ENCODE results near the gene INPP5F. TPM values are rescaled to one million over a fixed set of nuclear protein-coding genes. Genes with fewer than 3 reads are reported as not detected.

The INPP5F gene
- polyA plus RNA-seq, 12 donors = 15.7 to 28.5 (median 20.8) TPM; not detected in 1

DNA sequence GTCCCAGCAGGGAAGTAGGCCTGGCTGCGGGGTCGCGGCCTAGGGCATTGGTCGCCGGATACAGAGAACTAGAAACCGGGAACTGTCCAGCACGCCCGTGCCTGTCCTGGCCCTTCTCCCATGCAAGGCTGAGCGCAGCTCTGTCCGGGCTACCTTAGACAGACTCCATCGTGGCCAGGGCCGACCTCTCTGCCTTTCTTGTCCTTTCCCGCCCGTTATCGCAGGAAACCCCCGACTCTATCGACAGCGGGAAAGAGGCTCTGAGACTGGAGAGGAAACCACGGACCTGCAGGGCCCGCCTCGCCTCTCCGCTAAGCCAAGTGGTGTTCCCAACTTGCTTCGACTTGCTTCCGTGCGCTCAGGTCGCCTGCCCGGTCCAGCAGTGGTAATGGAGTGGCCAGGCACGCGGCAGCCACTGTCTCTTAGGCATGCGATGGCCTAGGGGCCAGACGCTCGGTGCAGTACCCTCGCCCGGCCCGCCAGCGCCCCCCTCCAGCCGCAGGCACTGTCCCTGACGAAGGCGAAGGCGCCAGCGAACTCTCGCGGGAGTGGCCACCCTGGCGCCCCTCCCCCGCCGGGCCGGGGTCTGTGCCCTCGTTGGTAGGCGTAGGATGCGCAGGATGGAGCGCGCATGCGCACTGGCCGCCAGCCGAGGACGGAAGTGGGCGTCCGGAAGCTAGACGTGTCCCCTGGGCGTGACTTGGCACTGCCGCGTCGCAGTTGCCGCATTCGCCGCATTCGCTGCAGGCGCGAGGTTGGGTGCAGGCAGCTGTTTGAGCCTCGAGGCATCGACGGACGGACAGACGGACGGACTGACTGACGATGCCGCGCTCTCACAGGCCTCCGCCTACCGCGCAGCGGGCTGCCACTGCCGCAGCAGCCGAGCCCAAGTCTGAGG lies 92.4 kb downstream of the INPP5F start:
- DNase-seq = peak; percentile 78

DNA sequence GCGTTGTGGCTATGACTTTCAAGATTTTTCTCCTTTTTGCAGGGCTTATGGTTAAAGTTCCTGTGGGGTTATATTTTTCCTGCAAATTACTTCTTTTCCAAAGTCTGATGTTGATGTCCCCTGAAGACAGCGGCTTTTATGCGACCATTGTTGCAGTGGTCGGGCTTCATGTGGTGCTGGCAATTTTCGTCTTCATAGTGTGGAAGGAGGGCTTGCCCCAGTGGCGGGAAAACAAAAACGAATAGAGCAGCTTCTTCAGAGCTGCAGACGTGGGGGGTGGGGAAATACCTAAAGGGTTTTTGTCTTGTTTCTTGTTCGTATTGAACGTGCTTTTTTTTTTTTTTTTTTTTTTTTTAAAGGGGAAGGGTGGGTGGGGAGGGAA lies 93.0 kb downstream of the INPP5F start:
- DNase-seq = no peak

DNA sequence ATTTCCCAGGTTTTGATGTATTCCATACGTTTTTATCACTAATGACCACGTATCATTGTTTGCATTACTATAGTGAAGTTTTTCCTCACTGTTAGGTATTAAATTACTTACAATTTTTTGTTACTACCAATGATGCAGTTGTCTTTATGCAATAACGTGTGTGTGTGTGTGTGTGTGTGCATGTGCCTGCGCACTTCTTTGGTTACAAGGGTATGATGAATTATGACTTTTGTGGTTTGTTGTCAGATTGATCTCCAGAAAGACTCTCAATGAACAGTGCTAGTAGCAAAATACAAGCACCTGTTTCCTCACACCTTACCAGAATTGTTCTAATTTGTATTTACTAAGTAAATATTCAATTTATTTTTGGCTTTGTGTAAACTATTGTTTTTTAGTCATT lies 95.3 kb downstream of the INPP5F start:
- DNase-seq = no peak

DNA sequence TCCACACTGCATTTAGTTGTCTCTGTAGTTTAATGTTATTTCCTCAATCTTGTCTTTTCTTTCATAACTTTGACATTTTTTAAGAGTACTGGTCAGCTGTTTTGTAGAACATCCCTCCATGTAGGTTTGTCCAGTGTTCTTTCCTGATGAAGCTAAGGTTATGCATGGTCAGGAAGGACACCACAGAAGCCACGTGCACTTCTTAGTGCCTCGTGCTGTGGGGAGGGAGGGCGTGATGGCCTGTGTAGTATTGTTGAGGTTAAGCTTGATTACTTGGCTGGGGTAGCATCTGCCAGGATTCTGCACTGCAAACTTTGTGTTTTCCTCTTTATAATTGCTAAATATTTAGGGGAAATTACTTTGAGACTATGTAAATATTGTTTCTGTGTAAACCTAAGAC lies 98.4 kb downstream of the INPP5F start:
- no peak for DNase-seq

DNA sequence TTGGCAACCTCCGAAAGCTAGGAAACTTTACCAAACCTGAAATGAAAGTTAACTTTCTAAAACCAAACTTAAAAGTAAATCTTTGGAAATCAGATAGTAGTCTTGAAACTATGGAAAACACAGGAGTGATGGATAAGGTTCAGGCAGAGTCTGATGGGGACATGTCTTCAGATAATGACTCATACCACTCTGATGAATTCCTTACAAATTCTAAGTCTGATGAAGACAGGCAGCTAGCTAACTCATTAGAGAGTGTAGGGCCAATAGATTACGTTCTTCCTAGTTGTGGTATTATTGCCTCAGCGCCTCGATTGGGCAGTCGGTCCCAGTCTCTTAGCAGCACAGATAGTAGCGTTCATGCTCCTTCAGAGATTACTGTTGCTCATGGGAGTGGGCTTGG lies 100.9 kb downstream of the INPP5F start:
- no peak for DNase-seq

DNA sequence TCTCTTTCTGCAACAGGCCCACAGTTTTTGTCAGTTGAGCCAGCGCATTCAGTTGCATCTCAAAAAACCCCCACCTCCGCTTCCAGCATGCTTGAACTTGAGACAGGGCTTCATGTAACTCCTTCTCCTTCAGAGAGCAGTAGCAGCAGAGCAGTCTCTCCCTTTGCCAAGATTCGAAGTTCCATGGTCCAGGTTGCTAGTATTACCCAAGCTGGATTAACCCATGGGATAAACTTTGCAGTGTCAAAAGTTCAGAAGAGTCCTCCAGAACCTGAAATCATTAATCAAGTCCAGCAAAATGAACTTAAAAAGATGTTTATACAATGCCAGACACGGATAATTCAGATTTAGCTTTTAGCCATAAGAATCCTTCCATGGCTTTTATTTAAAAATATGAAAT lies 101.6 kb downstream of the INPP5F start:
- DNase-seq = no peak

DNA sequence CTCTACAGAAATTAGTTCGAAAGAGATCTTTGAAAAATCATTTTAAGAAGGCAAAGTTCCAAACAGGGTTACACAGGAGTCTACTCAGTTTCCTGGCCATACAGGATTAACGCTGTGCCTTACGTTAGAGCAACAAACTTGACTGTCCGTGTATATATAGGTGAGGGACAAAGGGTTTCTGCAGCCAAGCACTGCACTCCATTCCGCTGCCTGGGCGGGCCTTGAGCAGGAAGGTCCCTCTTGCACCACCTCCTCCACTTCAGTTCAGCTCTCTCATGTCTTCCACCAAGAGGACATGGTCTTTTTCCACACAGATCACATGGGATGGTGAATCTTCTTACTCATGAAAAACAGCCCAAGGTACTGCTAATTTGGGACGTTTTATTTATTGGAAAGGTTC lies 103.6 kb downstream of the INPP5F start:
- no peak for DNase-seq

DNA sequence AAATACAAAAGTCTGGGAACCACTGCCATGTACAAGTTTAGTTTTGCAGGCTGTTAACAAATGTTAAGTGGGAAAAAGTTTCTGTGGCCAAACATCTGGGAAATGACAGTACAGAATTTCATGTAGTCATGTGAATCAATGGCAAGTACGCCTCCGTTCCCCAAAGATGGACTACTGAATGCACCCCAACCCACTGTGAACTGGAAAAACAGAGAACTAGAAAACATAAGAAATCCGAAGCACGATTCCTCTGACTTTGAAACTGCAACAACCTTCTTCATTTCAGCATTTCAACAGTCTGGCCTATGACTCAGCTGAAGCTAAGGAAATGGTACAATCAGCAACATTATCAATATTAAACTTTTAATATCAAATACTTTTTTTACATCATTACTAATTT lies 105.0 kb downstream of the INPP5F start:
- no peak for DNase-seq

DNA sequence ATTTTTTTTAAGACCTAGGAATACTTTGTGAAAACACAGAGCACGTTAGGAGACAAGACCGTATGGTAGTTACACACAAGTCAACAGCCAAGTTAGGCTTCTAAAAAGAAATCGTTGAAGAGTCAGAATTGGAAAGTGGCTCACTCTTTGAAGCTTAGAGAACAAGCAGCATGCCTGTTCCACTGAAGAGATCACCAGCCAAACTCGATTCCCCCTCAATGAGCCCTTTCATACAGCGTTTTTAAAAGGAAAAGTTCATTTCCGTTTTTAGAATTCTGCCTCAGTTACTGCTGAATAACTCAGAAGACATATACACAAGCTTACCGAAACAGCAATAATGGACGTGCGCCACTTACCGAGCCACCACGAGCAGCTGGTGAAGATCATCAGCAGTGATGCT lies 105.8 kb downstream of the INPP5F start:
- DNase-seq = no peak

DNA sequence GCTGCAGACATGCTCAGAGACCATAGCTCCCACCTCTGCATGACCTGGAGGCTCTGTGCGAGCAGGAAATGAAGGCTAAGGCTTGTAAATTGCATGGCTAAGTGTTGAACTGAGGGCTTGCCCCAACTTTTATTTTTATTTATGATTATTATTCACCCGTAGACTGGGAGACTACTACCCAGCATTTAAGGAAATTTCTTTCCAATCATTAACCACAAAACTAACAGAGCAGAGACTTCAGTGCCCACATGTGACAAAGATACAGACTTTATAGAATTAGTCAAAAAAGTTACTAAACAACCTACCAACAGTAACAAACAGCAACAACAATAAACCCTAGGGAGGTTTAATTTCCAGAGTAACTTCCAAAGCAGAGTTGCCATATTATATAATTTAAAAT lies 107.1 kb downstream of the INPP5F start:
- DNase-seq = no peak

DNA sequence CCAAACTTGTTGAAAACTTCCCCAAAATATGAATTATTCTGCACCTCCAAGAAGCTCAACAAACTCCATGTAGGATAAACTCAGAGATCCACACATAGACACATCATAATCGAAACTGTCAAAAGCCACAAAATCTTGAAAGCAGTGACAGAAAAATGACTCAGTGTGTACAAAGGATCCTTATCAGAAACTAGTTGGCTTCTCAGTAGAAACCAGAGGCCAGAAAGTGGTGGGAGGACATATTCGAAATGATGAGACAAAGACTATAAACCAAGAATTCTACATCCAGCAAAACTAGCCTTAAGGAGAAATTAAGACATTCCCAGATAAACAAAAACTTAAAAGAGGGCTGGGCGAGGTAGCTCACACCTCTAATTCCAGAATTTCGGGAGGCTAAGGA lies 108.3 kb downstream of the INPP5F start:
- no peak for DNase-seq

DNA sequence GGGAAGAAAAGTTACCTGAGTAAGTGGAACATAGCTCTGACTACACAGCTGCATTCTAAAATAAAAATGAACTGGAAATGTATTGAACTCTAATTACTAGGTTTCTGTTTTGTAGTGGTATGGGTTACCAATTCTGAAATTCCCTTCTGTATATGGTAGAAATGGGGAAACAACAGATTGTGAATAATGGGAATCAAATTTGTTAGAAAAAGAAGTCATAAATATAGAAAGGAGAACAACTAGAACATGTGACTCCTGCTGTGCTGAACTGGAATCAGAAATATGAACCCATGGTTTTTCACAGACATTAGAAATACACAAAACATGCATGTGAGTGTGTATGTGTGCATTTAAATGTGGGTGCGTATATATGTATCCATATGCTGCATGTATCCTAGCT lies 119.8 kb downstream of the INPP5F start:
- no peak for DNase-seq

DNA sequence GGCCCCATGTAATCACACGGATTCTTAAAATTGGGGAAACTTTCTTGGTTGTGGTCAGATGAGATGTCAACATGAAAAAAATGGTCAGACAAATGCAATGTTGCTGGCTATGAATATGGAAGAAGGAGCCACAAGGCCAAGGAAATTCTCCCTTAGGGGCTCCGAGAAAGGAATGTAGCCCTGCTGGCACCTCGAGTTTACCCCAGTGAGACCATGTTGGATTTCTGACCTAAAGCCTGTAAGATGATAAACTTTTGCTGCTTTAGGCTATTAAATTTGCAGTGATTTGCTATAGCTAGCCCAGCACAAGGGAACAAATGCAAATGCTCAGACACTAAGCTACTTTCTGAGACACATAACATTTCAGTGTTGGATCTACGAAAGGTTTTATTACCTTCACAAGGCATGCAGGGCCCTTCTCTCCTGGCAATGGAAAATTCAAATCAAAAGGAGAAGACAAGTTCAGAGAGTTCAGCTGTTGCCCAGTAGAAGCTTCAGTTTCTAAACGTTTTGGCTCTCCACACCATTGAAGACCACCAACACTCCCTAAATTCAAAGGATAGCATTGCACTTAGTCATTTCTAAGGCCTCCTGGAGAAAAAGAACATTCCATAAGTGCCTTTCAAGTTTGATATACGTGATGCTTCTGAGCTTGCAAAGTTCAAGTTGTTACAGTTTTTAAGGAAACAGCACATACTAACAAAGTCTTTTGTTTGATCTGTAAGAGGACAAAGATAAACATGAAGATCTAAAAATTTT lies 123.4 kb downstream of the INPP5F start:
- no peak for DNase-seq

DNA sequence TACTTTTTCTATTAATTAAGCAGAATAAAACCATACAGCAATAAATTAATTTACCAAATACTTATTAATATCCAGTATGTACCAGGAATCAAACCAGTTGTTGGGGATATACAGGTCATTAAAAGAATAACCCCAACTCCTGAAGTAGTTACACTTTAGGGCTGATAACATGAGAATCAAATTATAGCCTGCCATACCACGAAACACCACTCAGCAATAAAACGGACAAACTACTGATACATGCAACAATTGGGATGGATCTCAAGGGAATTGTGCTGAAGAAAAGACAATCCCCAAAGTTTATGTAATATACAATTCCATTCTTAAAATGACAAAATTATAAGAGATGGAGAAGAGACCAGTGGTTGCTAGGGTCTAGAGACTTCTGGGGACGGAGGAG lies 124.1 kb downstream of the INPP5F start:
- DNase-seq = no peak

DNA sequence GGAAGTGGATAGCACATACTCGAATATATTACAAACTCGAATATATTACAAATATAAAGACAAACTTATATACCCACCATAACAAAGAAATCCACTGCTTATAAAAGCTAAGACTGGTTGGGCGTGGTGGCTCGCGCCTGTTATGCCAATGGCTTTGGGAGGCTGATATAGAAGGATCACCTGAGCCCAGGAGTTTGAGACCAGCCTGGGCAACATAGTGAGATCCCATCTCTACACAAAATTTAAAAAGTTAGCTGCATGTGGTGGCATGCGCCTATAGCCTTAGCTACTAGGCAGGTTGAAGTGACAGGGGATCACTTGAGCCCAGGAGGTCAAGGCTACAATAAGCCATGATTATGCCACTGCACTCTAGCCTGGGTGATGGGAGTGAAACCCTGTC lies 126.4 kb downstream of the INPP5F start:
- no peak for DNase-seq

DNA sequence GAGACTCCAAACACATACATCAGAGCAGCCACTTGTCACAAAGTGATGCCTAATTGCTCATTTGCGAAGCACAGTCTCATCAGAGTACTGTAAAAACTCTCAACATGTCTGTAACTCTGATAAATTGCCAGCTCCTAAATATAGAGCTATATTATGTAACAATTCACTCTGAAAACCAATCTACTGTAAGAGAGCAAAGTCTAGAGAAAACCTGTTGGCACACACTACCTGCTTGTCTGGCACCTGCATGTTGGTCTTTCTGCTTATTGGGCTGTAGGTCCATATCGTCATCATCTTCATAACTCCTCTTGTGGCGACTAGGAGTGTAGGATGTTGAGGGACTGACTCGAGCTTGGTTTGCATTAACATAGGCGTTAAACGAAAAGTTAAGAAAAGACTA lies 127.0 kb downstream of the INPP5F start:
- DNase-seq = no peak

DNA sequence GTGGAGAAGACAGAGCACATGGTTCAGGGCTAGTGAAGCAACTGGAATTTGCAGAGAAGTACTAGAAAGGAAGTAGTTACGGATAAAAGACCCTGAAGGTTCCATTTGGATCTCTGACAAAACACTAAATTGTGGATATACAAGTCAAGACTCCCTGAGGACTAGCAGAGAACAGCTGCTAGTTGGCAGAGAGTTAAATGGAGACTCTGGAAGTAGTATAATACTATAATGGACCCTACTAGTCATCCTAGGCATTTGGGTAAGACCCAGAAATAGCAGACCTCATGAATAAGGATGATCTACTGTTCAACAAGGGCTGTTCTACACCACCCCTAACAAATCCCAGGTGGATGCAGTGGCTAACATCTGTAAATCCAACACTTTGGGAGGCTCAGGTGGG lies 127.7 kb downstream of the INPP5F start:
- DNase-seq = no peak

DNA sequence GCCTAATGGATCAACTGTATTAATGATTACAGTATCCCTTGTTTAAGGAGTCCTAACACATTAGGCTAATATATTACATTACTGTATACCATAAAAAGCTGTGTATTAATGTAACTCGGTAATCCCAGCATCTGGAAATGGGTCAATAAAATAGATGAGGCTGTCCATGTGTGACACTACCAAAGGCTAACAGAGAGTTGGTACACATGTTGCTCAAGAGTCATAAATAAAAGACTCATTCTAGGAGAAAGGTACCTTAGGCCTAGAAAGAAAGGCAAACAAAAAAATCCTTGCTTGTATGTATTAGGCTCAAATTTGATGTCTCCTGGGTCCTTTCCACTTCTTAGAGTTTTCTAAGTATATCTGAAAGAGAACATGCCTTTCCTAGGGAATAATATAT lies 132.2 kb downstream of the INPP5F start:
- DNase-seq = no peak

DNA sequence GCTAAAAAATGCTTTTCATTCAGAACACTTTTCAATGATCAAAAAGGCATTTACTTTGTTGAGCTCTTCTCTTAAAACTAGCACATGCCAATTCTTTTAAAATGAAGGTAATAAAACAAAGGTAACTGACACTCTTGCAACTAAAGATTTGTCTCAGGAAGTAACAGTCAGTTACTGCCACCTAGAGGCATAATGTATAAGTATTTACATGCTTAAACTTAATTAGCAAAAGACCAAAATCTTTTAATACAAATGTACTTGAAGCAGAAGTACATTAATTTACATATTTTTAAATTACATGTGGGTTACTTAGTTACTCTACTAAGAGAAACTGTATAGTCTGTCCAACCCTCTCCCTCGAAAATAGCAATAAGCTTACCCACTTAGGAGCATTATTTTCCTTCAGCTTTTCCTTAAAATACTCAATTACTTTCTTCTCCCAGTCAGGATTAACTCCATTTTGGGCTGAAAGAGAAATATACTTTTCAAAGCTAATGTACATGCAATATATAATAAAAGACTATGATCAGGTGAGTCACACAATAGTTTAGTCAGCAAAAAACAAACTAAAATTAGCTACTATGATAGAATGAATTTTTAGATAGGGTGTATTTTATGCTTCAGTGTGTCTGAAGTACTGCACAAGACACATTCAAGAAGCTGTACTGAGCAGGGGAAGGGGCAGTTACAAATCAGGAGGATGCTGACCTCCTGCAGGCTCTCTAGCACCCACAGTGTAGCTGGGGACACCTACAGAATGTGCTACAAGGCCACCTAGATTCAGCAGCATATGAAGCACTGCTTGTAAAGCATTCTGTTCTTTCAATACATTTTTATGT lies 133.8 kb downstream of the INPP5F start:
- DNase-seq = peak; percentile 14

DNA sequence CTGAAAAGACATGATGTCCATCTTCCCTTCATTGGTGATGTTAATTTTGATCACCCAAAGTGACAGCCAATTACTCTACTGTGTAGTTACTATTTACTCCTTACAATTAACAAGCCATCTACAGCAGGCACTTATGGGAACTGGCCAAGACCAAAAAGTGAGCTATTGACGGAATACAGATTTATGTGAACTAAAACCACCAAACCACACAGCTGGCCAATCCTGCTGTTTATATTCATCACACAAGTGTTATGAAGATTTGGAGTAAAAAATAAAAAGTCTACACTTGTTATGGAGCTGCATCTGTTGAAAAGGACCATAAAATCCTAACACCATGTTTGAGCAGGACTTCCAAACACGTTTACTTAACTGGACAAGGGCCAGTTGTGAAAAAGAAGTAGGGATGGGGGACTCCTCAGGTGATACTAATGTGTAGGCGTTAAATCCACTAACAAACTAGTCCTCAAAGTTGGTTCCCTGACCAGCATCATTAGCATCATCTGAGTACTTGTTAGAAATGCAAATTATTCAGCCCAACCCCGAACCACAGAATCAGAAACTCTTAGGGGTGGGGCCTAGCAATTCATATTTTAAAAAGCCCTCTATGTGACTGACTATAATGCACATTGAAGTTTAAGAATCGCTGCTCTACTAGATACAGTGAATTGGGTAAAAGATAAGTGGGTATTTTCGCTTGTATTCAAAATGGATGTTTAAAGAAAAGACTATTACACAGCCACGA lies 135.2 kb downstream of the INPP5F start:
- no peak for DNase-seq

DNA sequence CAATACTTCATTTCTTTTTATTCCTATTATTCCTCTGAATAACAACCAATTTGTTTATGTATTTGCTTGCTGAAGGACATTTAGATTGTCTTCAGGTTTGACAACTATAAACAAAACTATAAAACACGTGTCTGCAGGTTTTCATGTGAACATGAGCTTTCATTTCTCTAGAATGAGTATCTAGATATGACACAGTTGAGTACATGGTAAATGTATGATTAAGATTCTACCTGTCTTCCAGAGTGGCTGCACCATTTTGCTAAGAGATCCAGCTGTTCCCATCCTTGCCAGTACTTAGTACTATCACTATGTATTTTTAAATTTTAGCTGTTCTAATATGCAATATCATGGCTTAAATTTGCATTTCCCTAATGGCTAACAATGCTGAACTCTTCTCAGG lies 136.7 kb downstream of the INPP5F start:
- no peak for DNase-seq
